ENCODE measurements around the gene IL10RB. TPM values are rescaled to one million over a fixed set of nuclear protein-coding genes. Genes with fewer than 3 reads are reported as not detected.
"Not testable (repeated sequence)": the region's sequence is repeated elsewhere in the genome, so short reads cannot be mapped to it uniquely, and the experiment has no call there.

The IL10RB gene
- total and polyA plus RNA-seq, 2 of the 4 experiments (the other 2 are of a cell fraction), result 20.1 to 45.2 TPM

DNA sequence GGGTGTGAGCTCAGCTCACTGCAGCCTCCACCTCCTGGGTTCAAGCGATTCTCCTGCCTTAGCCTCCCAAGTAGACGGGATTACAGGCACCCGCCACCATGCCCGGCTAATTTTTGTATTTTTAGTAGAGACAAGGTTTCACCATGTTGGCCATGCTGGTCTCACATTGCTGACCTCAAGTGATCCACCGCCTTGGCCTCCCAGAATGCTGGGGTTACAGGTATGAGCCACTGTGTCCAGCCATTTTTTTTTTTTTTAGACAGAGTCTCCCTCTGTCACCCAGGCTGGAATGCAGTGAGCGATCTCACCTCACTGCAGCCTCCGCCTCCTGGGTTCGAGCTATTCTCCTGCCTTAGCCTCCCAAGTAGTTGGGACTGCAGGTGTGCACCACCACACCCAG lies 23.3 kb upstream of the IL10RB start:
- intact Hi-C loops (cut with micrococcal nuclease); ATAC-seq (ENCODE audit: low read depth); H3K9me3 ChIP-seq (ENCODE audit: control insufficient read depth, insufficient read depth, low read length); H3K9ac ChIP-seq (ENCODE audit: low read depth, low read length); H3K4me1 ChIP-seq (ENCODE audit: control insufficient read depth, insufficient read depth, low read length); H2BK20ac ChIP-seq (ENCODE audit: low read depth, low read length); H3K4ac ChIP-seq (ENCODE audit: low read depth, low read length); H2AK5ac ChIP-seq (ENCODE audit: low read depth, low read length); H3K9me1 ChIP-seq (ENCODE audit: insufficient read depth, low read length); H2AFZ ChIP-seq (replicated peaks; ENCODE audit: low read length, poor library complexity); H3K4me2 ChIP-seq (ENCODE audit: low read depth, low read length); H3K56ac ChIP-seq (ENCODE audit: extremely low read depth, insufficient read depth, low read length); H2BK5ac ChIP-seq (ENCODE audit: low read depth, low read length, poor library complexity, severe bottlenecking); H4K20me1 ChIP-seq (ENCODE audit: insufficient read depth, low read length); H4K8ac ChIP-seq (ENCODE audit: low read depth in 2 of 2, low read length in 2 of 2); H3K27ac ChIP-seq (ENCODE audit: insufficient read depth, low read length); H2BK120ac ChIP-seq (ENCODE audit: low read depth, low read length); POLR2A ChIA-PET (ENCODE audit: unreplicated experiment); H2BK15ac ChIP-seq (ENCODE audit: low read depth, low read length); H3K4me3 ChIP-seq (ENCODE audit: insufficient read depth, low read depth, low read length); DNase-seq; BruUV-seq (replicated peaks); H2AK9ac ChIP-seq (replicated peaks; ENCODE audit: low read depth, low read length, poor library complexity); H4K91ac ChIP-seq (ENCODE audit: insufficient read depth, low read depth, low read length); H4K5ac ChIP-seq (ENCODE audit: low read depth, low read length); H3K14ac ChIP-seq (replicated peaks; ENCODE audit: low read depth, low read length); H3K27me3 ChIP-seq (ENCODE audit: control insufficient read depth, insufficient read depth, low read length); CTCF ChIA-PET; H3K18ac ChIP-seq (ENCODE audit: low read depth, low read length); dilution Hi-C loops (cut with HindIII; ENCODE audit: low sequenced_read_pairs, unreplicated experiment); in situ Hi-C loops (cut with MboI; ENCODE audit: low sequenced_read_pairs); H3K23ac ChIP-seq (ENCODE audit: low read depth, low read length): not testable (repeated sequence)
- 100% methylated on average over 2 of the region's 8 CpGs; no CpG with 5 or more reads in 1 of the 2 experiments for WGBS, 2 experiments (ENCODE audit: extremely low coverage in 2 of 2, insufficient read length in 1 of 2)
- peaks cover 24% of the 10 kb centered on the region for H3K36me3 ChIP-seq (ENCODE audit: control insufficient read depth, insufficient read depth, low read length)
- peaks cover 3 to 10% of the 10 kb centered on the region in 2 experiments; a peak in 2 of 4 replicates for H3K79me1 ChIP-seq (ENCODE audit: low read depth in 1 of 2, low read length in 2 of 2)

Measured in IMR-90 (cell line).